Activated CD8-positive, alpha-beta T cell treated with anti-CD3 and anti-CD28 coated beads for 36 hours (primary cell): Measurements from ENCODE around the gene ZFAND6. TPM values are rescaled to one million over a fixed set of nuclear protein-coding genes. Genes with fewer than 3 reads are reported as not detected.

Experiments used
- ATAC-seq: fragments of 200-7000 bp; cut with Tn5 transposase; one replicate; pipeline ENCODE4 v1.10.0; 2021; ENCODE audit warnings: mild to moderate bottlenecking, moderate library complexity
- CTCF ChIA-PET: fragments of 350-600 bp; sonication (Branson Sonifier 250); formaldehyde crosslinking; loops from one replicate; lab custom pipeline; 2021; ENCODE audit warnings: antibody characterized with exemption; lab: Charles Lee
- POLR2A ChIA-PET: fragments of 350-600 bp; sonication (Branson Sonifier 250); formaldehyde crosslinking; loops from one replicate; lab custom pipeline; 2021; ENCODE audit warnings: antibody characterized with exemption; lab: Charles Lee
- DNase-seq: peaks from one replicate; pipeline ENCODE4 v3.0.0-alpha.2; 2020
- H3K27ac Mint-ChIP-seq: one replicate; pipeline ENCODE4 v1.8.0; 2021; ENCODE audit warnings: mild to moderate bottlenecking, mixed read lengths
- H3K27me3 Mint-ChIP-seq: one replicate; pipeline ENCODE4 v1.8.0; 2021; ENCODE audit warnings: mixed read lengths
- H3K36me3 Mint-ChIP-seq: one replicate; pipeline ENCODE4 v1.8.0; 2021; ENCODE audit warnings: low read depth, mixed read lengths
- H3K4me1 Mint-ChIP-seq: one replicate; pipeline ENCODE4 v1.8.0; 2021; ENCODE audit warnings: low read depth, mixed read lengths
- H3K4me3 Mint-ChIP-seq: one replicate; pipeline ENCODE4 v1.8.0; 2021; ENCODE audit warnings: mild to moderate bottlenecking, moderate library complexity, mixed read lengths
- H3K9me3 Mint-ChIP-seq: one replicate; pipeline ENCODE4 v1.8.0; 2021; ENCODE audit warnings: mixed read lengths
- intact Hi-C: fragments of 100-400 bp; cut with micrococcal nuclease; formaldehyde crosslinking; loops from one replicate; pipeline ENCODE4 v1.10.0; 2022
- total RNA-seq, 2 experiments: library from RNA; stranded (reverse); gene quantifications; one replicate each; pipeline ENCODE4 v1.2.3, GENCODE V29; 2021
- TF ChIP-seq, protein P1 (sequence below): fragments of 200-600 bp; IDR thresholded peaks from one replicate; pipeline ENCODE4 v1.8.0; 2022; ENCODE audit warnings: antibody characterized with exemption, mild to moderate bottlenecking

ZFAND6 gene
- total RNA-seq, 2 experiments from 2014 or later = 29.6 to 30.7 TPM

DNA sequence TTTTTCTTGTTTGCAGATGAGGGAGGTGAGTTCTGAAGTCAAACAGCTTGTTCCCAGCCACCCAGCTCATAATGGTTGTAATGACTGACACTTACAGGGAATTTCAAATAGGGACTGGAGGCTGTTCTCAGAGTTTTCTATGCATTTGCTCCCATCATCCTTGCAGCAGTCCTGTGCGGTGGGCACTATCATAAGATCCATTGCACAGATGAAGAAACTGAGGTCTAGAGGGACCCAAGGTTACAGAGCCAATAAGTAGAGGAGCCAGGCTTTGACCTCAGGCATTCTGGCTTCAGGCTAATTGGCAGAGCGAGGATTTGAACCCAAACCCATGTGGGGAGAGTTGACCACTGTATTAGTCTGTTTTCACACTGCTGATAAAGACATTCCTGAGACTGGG lies 125.7 kb downstream of the ZFAND6 start:
- Mint-ChIP-seq H3K9me3 (no peaks in the 10 kb centered on the region), H3K36me3 (peaks cover 49% of the 10 kb centered on the region), H3K4me1 (no peaks in the 10 kb centered on the region), H3K4me3 (no peak overlapping the region), H3K27ac (no peak overlapping the region), H3K27me3 (no peaks in the 10 kb centered on the region)
- ChIA-PET CTCF (no interaction called here), POLR2A (no interaction called here)
- DNase-seq (no peak), ATAC-seq (no peak)
- TF ChIP-seq, protein P1, sequence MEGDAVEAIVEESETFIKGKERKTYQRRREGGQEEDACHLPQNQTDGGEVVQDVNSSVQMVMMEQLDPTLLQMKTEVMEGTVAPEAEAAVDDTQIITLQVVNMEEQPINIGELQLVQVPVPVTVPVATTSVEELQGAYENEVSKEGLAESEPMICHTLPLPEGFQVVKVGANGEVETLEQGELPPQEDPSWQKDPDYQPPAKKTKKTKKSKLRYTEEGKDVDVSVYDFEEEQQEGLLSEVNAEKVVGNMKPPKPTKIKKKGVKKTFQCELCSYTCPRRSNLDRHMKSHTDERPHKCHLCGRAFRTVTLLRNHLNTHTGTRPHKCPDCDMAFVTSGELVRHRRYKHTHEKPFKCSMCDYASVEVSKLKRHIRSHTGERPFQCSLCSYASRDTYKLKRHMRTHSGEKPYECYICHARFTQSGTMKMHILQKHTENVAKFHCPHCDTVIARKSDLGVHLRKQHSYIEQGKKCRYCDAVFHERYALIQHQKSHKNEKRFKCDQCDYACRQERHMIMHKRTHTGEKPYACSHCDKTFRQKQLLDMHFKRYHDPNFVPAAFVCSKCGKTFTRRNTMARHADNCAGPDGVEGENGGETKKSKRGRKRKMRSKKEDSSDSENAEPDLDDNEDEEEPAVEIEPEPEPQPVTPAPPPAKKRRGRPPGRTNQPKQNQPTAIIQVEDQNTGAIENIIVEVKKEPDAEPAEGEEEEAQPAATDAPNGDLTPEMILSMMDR = no peak
- intact Hi-C loops = no loop called here

- H3K9me3 Mint-ChIP-seq = no peaks in the 10 kb centered on the region
- ChIA-PET CTCF (no interaction called here), POLR2A (no interaction called here)
- H3K4me3 Mint-ChIP-seq = no peak overlapping the region
- H3K27me3 Mint-ChIP-seq = no peaks in the 10 kb centered on the region
- TF ChIP-seq, protein P1 = no peak
- intact Hi-C loops = no loop called here
- ATAC-seq (no peak), DNase-seq (no peak)
- no peaks in the 10 kb centered on the region for H3K4me1 Mint-ChIP-seq
- no peak overlapping the region for H3K27ac Mint-ChIP-seq
- peaks cover 49% of the 10 kb centered on the region for H3K36me3 Mint-ChIP-seq
Measured at GRCh38 chr15:80186066-80186465, 126.6 kb downstream of the ZFAND6 start.

GRCh38 chr15:80186597-80186996 lies 127.1 kb downstream of the ZFAND6 start:
- TF ChIP-seq, protein P1 = no peak
- Mint-ChIP-seq H3K4me1 (no peaks in the 10 kb centered on the region), H3K9me3 (no peaks in the 10 kb centered on the region), H3K27me3 (no peaks in the 10 kb centered on the region), H3K36me3 (peaks cover 49% of the 10 kb centered on the region), H3K4me3 (no peak overlapping the region), H3K27ac (no peak overlapping the region)
- ATAC-seq (no peak), DNase-seq (no peak)
- intact Hi-C loops = no loop called here
- ChIA-PET CTCF (no interaction called here), POLR2A (no interaction called here)

Other genes starting within 250 kb of the ZFAND6 start
- gene MTHFS, start 162.7 kb upstream of the ZFAND6 start, total RNA-seq = 10 to 100 TPM; 27.3 to 28.4 TPM
- 10 to 100 TPM; 47.1 to 47.9 TPM for gene BCL2A1, start 88.5 kb upstream of the ZFAND6 start, total RNA-seq
- gene FAH, start 93.3 kb downstream of the ZFAND6 start, total RNA-seq = 10 to 100 TPM; 58.9 to 61.0 TPM
- gene CTXND1, start 192.5 kb downstream of the ZFAND6 start, total RNA-seq = not detected